ENCODE data around the gene E2F7.

The E2F7 gene

DNA sequence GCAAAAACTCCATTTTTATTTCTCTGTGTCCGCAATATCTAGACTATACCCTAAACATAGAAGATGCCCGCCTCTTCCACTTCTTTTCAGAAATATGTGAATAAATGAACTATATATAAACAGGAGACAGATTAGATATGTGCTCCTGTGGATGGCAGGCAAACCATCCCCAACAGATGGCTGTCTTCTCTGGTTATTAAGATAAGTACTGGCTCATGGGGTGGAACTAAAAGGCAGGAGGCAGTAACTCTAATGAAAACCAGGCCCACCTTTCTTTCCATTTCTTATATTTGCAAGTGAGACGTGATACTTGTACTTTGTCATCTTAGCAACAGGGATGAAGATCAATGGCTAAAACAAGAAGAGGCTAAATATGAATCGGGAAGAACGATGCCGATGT, 20.2 kb downstream of the E2F7 start:
- DNase-seq (ENCODE audit: extremely low read depth, low read depth) = no peak
- TF ChIP-seq, protein P1, sequence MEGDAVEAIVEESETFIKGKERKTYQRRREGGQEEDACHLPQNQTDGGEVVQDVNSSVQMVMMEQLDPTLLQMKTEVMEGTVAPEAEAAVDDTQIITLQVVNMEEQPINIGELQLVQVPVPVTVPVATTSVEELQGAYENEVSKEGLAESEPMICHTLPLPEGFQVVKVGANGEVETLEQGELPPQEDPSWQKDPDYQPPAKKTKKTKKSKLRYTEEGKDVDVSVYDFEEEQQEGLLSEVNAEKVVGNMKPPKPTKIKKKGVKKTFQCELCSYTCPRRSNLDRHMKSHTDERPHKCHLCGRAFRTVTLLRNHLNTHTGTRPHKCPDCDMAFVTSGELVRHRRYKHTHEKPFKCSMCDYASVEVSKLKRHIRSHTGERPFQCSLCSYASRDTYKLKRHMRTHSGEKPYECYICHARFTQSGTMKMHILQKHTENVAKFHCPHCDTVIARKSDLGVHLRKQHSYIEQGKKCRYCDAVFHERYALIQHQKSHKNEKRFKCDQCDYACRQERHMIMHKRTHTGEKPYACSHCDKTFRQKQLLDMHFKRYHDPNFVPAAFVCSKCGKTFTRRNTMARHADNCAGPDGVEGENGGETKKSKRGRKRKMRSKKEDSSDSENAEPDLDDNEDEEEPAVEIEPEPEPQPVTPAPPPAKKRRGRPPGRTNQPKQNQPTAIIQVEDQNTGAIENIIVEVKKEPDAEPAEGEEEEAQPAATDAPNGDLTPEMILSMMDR (IDR thresholded peaks at IDR 0.05; ENCODE audit: low read depth, low read length, missing control alignments) = no peak
- no peak overlapping the region for H3K4me3 ChIP-seq (replicated peaks; ENCODE audit: low read depth, low read length)

DNA sequence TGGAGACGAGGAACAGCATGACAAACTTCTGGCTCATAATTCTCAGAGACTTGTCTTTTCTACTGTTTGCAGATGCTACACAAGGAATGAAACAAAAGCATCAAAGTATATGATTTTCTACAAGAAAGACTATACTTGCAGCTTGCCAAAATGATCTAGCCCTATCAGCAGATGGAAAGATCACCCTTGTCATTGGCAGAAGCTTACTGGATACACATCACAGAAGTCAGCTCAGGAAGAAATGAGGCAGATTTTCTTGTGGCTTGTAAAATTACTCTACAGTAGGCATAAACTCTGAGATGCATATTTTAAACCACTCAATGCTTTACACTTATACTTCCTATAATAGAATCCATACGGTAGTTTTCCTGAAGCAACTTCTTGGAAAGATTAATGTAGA, 20.6 kb downstream of the E2F7 start:
- DNase-seq (ENCODE audit: extremely low read depth, low read depth) = no peak
- TF ChIP-seq, protein P1 (IDR thresholded peaks at IDR 0.05; ENCODE audit: low read depth, low read length, missing control alignments) = no peak
- no peak overlapping the region for H3K4me3 ChIP-seq (replicated peaks; ENCODE audit: low read depth, low read length)

DNA sequence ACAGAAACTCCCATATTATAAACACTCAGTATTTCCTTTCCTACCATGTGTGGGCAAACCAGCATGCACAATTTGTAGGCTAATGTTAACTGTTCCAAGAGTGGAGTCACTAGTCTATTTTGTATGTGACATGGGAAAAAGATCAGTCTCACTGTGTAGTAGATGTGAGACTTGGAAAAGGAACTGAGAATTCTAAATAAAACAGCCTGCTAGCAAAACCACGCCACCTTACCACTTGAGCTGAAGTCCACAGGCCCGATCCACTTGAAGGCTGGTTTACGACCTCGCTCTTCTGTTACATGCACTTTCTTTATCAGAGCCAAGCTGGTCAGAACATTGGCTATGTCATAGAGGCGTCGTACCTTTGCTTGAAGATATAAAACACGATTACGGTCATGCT, 22.5 kb downstream of the E2F7 start:
- TF ChIP-seq, protein P1 (IDR thresholded peaks at IDR 0.05; ENCODE audit: low read depth, low read length, missing control alignments) = no peak
- no peak overlapping the region for H3K4me3 ChIP-seq (replicated peaks; ENCODE audit: low read depth, low read length)
- no peak for DNase-seq (ENCODE audit: extremely low read depth, low read depth)

DNA sequence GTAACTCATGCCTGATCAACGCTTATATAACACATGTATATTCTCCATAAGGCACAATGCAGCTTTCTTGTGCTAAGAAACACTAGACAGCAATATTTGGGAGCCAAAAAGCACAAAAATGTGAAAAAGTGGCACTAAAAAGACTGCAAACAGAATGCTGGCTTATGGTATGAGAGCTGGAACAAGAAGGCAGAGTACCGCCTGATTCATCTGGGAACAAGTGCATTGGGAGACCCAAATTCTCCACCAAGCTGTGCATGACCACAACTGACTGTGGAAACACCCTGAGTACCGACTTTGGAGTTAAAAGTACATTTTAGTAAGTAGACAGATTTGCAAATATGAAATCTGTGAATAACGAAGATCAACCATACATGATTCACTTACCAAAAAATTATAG, 25.1 kb downstream of the E2F7 start:
- H3K4me3 ChIP-seq (replicated peaks; ENCODE audit: low read depth, low read length) = no peak overlapping the region
- DNase-seq (ENCODE audit: extremely low read depth, low read depth) = no peak
- TF ChIP-seq, protein P1 (IDR thresholded peaks at IDR 0.05; ENCODE audit: low read depth, low read length, missing control alignments) = no peak

DNA sequence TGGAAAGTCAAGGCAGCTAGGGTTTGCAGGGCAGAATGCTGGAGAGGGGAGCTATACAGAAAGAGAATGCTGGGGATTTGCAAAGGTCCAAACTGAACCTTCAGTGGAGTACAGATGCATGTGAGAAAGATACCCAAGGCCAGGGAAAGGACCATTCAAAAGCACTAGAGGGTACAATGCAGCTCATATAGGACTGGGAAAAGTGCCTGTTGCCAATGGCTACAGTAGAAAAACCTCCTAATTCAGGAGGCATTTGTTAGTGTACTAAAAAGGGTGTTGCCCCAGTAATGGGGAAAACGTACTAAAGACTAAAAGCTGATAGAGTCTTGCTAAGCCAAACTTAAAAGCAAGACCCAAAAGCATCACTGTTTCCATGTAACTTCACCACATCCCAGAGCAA, 30.1 kb downstream of the E2F7 start:
- no peak for DNase-seq (ENCODE audit: extremely low read depth, low read depth)
- TF ChIP-seq, protein P1 (IDR thresholded peaks at IDR 0.05; ENCODE audit: low read depth, low read length, missing control alignments) = no peak
- no peak overlapping the region for H3K4me3 ChIP-seq (replicated peaks; ENCODE audit: low read depth, low read length)

DNA sequence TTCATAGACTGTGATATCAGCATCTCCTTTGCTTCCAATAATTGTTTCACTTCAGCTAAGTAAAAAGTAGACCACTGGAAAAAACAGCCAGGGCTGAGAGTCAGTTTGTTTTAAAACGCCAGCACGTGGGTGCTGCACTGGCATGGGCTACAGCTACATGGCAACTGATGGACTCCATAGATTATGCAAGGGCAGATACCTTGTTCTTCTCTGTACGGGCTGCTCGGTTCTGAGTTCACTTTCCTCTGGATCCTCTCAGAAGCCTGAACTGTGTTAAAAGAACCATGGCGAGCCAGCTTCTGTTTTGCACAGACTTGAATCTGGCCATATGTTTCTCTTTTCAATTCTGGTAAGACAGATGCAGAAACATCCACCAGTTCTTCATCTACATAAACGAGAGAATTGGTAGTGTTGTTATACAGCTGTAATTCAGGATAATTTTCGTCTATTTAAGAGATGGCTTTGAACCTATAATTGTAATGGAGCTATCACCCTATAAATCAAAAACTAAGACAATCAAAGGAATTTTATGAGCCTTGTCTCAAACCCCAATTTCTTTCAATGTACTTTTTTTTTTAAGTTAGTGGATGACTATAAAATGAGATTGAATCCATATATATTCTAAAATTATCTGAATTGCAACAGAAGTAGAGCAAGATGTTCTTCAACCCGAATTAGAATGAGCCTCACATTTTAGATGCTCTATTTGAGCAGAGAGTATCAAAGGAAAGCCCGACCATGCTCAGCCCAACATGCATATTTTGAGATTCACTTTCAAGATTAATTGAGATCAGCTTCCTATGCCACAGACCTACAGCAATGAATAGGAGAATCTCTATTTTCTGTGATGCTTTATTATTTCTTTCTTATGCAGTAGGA, 31.5 kb downstream of the E2F7 start:
- TF ChIP-seq, protein P1 (IDR thresholded peaks at IDR 0.05; ENCODE audit: low read depth, low read length, missing control alignments) = no peak
- DNase-seq (ENCODE audit: extremely low read depth, low read depth) = no peak
- no peak overlapping the region for H3K4me3 ChIP-seq (replicated peaks; ENCODE audit: low read depth, low read length)

Measured in HFF-Myc (cell line).